RKO (cell line): ENCODE data around the gene SIGLEC9.

Experiments used
- DNase-seq: peaks from one replicate; pipeline ENCODE4 v3.0.0-alpha.2; 2016; ENCODE audit warnings: low spot score

Gene SIGLEC9

DNA sequence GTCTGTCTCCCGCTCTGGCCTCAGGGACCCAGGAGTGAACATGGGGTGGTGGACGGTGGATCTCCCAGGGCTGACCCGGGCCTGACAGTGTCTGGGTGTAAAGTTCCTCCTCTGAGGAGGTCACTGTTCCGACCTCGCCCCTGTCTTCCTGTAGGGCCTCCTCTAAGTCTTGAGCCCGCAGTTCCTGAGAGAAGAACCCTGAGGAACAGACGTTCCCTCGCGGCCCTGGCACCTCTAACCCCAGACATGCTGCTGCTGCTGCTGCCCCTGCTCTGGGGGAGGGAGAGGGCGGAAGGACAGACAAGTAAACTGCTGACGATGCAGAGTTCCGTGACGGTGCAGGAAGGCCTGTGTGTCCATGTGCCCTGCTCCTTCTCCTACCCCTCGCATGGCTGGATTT lies at the start of gene SIGLEC9:
Gene SIGLEC9 (plus strand): TSS at position 178 of the 400 bp plus-strand sequence. CDS start 69 bp downstream, at position 247.
- no peak for DNase-seq

DNA sequence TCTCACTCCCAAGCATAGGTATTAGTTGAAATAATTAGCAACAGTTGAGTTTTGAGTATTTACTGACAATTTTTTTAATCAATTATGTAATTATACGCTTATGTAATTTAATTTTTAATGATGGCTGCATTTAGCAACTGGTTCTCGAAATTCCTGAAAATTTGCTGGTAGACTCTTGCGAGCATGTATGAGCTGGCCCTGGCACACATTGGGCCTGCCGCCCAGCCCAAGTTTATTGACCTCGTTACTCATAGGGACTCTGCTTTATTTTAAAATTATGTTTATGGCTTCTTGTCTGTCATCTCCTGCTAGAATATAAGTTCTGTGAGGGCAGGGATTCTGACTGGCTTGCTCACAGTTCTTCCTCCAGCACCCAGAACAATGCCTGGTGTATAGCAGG lies 48.7 kb upstream of the SIGLEC9 start:
- no peak for DNase-seq

DNA sequence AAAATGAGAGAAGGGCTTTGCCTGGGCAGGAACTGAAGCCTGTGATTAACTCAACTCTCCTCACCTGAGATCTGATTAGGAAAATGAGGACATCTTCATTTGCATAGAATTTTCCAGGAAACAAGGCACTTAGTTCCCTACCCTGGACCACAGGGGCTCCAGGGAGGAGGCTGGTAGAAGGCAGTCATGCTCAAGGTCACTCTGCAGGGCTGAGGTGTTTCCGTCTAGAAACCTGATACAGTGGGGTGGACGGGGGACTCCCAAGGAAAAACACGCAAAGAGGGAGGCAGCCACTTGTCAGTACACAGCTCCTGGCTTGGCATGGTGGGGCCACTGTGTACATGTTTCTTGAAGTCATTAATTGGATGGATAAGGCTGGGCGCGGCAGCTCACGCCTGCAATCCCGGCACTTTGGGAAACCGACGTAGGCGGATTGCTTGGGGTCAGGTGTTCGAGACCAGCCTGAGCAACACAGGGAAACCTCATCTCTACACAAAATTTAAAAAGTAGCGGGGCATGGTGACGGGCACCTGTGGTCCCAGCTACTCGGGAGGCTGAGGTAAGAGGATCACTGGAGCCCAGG lies 48.0 kb upstream of the SIGLEC9 start:
- no peak for DNase-seq

DNA sequence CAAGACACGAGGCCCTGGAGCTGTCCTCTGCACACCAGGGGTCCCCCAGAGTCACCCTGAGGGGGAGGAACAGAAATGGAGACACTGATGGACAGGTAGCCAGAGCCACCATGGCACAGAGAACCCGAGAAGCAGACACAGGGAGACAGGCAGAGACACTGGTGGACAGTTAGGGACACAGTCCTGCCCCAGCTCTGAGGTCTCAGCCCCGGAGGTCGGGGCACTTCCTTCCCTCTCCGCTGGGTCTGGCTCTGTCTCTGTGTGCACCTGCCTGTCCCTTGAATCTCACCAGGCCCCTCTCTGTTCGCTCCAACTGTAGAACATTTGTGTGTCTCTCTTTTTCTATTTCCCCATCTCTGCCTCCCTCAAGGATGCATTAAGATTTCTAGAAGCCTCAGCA lies 46.6 kb upstream of the SIGLEC9 start:
- no peak for DNase-seq

DNA sequence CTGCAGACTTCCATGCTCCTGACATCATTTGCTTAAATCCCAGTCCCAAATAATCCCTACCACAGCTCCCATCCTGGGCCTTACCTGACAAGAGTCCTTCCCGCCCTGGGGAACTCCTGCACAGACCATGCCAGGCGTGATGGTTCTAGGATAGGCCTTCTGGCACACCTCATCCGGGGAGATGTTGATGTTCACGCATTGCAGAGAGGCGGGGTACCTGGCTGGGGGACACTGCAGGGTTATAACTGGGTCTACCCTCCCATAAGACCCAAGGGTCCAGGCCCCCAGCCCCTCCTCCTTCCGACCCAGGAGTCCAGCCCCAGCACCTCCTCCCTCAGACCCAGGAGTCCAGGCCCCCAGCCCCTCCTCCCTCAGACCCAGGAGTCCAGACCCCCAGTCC lies 46.0 kb upstream of the SIGLEC9 start:
- no peak for DNase-seq

DNA sequence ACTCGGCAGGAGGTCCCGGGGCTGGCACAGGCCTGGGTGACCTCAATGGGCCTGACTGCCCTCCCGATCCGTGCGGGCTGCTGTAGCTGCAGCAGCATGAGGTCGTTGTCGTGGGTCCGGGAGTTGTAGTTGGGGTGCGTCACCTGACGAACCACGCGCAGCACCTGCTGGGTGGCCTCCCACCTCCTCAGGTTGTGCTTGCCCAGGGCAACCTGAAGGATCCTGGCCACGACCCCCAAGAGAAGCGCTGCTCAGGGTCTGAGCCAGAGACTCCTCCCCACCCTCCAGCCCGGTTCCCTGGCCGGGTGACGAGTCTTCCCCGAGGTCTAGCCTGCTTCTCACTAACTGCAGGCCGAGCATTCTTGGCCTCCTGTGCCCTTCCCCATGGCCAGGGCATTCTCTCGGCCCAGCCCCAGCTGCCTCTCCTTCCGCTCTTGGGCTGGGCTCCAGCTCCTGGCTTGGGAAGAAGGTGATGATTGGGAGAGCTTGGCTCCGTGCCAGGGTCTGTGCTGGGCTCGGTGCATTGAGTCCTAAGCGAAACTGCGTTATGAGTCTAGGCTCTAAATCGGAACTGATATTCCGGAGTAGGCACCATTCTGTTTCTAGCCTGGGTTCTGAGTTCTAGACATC lies 45.1 kb upstream of the SIGLEC9 start:
- no peak for DNase-seq

DNA sequence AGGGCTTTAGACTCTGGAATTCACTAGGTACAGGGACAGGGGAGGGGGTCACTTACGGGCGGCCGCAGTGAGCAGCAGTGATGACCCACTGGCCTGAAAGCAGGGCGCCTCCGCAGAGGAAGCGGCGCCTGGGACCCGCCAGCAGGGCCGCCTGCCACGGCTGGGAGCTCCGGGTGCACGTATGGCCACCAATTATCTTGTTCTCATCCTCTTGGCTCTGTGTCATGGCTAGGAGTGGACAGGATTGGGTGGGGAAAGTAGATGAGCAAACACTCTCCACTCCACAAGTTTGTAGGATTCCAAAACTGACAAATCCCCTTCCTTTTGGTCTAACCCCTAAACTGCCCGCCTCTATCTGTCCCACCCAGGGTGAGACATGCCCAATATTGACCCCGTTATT lies 43.2 kb upstream of the SIGLEC9 start:
- DNase-seq = no peak

DNA sequence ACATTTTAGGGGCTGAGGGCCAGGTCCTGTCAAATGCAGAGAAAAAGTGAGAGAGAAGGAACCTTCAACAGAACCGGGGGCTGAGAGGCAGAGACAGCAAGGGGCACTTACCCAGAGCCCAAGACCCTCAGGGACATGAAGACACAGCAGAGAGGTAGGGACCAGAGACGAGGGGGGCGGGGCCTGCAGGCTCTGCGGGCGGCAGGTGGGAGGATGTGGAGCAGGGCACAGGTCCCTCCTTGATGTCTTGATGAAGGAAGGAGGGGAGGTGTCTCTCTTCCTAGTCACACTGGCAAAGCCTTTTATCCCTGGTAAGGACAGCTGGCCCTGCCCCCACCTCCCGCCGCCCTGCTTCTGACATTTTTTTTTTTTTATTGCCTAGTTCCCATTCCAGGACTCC lies 42.1 kb upstream of the SIGLEC9 start, which contains the start of gene KLK14:
Gene KLK14 (minus strand): TSS at position 277 of the 400 bp plus-strand sequence. CDS start 273 bp downstream, at position 4.
- DNase-seq = no peak

DNA sequence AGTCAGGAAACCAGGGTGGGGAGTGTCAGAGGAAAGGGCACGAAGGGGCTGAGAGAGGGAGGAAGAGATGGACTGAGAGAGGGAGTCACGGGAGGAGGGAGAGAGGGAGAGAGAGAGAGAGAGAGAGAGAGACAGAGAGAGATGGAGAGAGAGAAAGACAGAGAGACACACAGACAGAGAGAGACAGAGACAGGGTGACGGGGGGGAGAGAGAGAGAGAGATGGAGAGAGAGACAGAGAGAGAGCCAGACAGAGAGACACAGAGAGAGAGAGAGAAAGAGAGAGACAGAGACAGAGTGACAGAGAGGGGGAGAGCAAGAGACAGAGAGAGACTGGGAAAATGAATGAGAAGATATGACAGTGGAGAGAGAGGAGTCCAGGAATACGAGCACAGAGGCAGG lies 41.5 kb upstream of the SIGLEC9 start:
- DNase-seq = no peak

DNA sequence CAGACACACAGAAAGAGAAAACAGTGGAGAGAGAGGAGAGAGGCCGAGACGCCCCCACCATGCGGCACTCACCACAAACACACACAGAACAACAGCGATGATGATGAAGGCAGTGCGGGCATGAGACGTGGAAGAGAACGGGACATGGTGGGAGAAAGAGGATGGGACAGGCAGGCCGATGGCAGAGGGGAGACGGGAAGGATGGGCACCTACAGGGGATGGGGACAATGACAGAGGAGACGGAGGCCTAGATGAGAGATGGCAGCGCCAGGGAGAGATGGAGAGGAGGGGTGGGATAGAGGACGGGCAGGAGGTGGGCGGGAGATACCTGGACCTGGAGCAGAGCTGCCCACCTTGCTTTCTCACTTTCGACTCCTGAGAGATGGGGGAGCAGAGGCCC lies 40.9 kb upstream of the SIGLEC9 start:
- no peak for DNase-seq

DNA sequence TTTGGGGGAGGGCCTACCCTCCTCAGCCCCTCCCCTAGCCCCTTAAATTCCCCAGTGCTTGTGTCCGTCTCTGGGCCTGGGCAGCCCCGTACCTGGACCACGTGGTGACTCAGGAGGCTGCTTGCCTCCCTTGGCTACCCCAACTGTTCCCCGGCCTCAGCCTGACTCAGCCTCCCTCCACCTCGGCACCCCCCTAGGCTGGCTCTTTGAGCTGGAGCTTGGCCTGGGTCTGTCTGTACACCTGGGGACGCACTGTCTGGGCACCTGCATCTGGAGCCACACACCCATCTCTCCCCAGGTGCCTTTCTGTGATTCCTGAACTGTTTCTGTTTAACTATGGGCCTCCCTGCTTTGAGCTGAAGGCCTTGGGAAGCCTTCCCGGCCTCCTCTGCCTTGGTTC lies 40.2 kb upstream of the SIGLEC9 start:
- no peak for DNase-seq

DNA sequence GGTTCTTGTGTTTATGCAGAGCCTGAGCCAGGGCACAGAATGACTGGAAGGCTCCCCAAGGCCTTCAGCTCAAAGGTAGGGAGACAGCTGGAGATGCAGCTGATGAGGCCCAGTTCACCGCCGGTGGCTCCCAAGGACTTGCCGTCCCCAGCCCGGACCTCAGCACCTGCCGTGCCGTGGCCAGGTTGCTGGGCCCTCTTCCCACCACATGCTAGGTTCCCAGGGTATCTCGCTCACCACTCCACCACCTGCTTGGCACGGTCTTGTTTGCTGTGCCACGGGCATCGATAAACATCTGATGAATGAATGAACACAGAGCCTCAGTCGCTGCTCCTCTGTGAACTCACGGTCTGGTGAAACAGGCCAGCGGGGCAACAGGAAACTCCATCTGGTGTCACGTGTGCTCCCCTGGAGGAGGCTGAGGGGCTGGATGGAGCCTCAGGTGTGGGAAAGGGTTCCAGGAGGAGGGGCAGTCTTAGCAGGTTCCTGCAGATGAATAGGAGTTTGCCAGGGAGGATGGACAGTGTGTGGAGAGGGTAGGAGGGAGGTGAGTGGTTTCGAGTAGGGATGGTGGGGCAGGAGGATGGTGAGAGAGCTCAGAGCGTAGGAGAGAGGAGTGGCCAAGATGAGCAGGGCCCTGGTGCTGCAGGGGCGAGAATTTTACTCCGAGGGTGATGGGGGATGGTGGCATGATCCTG lies 38.4 kb upstream of the SIGLEC9 start:
- no peak for DNase-seq

DNA sequence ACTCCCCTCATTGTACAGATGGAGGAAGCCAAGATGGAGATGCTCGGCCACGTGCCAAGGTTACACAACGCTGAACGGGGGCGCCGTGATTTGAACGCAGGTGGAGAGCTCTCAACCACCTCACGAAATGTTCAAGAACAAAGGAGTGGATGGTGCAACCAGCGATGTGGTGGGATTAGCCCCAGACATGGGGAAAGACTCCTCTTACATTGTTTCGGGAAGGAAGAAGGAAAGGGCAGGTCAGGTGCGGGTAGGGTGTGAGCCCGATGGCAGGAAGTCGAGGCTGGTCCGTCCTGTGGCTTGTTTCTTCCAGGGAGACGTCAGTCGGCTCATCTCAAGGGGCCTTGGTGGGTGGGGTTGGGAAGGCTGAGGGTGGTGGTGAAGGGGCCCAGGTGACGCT lies 34.9 kb upstream of the SIGLEC9 start:
- DNase-seq = no peak

DNA sequence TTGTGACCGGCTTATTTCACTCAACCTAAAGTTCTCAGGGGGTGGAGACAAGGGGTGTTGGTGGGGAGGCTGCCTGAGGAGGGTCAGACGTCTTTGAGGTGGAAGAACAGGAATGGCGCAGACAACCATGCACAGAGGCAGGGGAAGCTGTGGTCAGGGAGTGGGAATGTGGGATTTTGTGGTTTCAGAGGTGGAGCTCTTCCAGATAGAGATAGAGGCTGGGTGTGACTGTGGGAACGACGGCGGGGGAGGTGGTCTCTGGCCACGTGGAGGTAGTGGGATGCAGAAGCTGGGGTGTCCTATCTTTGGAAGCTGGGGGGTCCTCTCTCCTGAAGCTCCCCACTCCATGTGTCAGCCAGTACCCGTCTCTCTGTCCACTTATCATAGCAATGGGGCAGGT lies 34.2 kb upstream of the SIGLEC9 start:
- no peak for DNase-seq

DNA sequence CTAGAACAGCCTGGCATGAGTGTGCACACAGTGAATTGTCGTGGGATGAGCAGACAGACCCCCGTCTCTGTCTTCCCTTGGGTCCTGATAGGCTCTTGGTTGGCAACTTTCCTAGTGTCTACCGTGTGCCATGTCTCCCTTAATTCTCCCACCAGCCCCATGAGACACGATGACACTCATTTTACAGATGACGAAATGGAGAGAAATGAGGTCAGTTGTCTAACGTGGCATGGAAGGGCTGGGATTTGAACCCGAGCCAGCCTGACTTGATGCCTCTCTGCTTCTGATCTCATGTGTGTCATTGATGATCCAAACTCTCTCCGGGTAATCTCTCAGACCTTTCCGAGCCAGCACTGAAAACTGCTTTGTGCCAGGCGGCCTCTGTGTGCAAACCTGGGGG lies 33.6 kb upstream of the SIGLEC9 start:
- DNase-seq = peak; percentile 21

DNA sequence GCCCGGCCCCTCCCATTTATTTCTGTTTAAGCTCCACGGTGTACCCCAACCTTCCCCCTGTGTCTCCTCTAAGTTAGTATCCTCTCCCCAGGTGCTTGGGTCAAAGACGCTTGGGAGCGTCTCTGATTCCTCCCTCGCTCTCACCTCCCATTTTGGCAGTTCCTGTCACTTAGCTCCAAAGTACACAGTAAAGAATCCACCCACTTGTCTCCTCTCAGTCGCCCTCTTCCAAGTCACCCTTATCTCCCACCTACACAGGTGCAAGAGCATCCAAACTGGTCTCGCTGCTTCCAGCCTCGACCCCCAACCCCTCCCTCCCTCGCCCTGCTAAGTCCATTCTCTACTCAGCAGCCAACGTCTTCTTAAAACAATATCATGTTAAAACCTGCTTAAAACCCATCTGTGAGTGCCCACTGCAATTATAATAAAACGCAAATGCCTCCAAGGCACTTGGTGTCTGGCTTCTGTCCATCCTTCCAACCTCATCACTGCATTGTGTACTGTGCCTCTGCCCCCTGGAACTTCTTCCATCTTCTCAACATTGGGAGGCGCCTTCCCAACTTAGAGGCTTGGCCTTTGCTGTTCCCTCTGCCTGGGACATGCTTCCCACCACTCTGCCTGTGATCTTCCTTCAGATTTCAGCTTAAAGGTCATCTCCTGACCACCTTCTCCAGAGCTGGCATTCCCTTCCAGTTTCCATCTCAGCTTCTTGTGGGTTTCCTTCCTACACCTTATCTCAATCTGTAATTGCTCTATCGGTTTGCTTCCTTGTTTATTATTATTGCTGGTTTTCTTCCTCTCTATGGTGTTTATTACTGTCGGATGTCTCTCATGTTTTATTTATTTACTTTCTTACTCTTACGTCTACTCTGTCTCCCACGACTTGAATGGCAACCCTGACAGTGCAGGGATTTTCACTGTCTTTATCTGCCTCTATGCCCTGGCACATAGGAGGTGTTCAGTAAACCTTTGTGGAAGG lies 32.5 kb upstream of the SIGLEC9 start:
- no peak for DNase-seq

DNA sequence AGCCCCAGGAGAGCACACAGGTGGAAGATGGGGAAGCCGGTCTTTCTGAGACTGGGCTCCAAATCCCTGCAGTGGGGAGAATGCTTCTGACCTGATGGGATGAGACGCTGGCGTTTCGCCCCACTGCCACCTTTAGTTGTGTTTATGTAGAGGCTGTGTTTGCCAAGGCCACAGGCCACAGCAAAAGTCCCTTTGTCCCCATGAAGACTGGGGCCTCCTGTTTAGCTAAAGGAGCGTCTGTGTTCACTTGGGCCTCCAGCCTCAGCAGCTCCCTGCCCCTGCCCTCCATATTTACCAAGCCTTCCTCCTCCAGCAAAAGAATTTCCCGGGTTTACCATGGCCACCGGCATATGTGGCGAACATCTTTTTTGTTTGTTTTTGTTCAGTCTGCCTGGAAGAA lies 31.6 kb upstream of the SIGLEC9 start:
- no peak for DNase-seq

DNA sequence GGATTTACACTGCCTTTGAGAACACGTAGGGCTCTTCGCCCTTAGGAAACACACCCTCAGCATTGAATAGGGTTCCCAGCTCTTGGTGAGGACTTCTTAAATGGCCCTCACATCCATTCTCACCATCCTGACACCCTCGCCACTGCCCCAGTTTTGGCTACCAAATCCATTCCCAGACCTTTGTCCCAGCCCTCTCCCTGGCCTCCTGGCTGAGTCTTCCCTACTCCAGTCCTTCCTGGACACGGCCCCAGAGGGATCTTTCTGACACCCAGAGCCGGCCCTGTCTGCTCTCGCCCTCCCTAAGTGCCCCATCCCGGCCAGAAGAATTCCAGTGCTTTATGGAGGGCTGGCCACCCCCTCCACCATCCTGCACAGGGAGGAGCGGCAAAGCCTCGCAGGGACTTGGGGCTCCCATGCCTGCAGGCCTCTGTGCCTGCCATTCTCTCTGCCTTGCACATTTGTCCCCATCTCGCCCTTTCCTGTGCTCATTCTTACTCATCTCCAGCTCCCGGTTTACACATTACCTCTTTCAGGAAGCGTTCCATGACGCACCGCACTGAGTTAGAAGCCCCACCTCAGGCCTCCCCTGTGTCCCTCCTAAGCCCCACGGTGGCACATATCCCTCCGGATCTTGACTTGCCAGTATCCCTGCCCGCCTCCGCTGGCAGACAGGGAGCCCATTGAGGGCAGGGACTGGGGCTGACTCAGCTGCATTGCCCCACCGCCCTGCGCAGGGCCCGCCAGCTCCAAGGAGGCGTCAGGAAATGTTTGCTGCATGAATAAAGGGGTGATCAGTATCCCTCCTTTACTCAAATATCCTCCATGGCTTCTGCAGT lies 31.0 kb upstream of the SIGLEC9 start:
- no peak for DNase-seq

DNA sequence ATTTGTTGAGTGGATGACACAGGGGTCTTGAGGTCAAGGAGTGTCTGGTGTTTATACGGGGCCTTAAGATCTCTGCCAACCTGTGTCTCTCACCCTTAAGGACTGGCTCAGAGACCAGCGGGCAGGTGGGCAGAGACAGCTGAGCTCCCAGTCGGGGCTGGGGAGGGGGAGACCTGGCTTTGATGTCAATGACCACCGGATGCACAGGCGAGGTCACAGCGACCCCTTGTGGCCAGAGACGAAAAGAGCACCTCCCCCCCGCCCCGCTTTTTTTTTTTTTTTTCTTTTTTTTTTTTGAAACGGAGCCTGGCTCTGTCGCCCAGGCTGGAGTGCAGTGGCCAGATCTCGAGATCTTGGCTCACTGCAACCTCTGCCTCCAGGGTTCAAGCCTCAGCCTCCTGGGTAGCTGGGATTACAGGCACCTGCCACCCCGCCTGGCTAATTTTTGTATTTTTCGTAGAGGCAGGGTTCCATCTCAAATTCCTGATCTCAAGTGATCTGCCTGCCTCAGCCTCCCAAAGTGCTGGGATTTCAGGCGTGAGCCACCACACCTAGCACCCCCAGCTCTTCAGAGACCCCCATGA lies 29.9 kb upstream of the SIGLEC9 start:
- DNase-seq = no peak

DNA sequence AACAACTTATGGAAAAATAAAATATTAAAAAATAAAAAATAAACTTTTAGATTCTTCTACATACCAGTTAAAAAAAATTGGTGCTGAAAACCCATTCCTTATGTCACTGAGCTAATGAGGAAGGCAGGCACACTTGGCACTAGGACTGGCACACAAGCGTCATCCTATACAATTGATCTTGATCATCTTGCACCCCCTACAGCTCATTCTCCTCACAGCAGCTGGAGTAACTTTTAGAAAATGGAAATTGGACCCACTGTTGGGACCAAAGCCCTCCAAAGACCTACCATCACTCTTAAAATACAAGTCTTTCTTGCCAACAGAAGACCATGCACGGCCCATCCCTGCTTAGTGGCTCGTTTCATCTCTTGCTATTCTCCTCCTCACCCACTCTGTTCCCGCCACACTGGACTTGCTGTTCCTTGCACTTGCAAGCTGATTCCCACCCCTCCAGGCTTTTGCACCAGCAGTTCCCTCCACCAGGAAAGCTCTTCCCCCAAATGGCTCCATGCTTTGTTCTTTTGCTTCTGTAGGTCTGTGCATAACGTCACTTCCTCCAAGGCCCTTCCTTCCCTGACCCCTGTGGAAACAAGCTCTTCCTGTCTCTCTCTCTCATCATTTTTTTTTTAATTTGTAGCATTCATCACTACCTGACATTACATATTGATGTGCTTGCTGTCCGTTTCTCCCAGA lies 28.1 kb upstream of the SIGLEC9 start:
- DNase-seq = no peak
